ENCODE measurements around the gene MARVELD3.
"Not testable (repeated sequence)": the region's sequence is repeated elsewhere in the genome, so short reads cannot be mapped to it uniquely, and the experiment has no call there.

Gene MARVELD3

DNA sequence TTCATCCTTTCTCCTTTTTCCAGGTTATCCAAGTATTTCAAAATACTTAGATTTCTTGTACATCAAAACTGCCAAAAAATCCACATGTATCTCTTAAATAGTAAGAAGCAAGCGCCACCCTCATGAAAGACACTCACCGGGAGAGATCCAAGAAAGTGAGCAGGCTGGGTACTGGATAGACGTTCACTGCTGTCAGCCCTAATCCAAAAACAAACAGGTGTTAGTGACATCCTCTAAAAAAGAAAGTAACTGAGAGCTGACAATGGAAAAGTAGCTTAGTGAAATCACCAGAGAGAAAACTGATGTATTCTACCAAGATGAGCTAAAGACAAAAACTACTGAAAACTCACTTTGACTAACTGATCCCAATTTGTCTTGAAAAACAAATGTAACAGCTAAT, 46.1 kb downstream of the MARVELD3 start:
- DNase-seq (ENCODE audit: low read depth, low spot score), result no peak

DNA sequence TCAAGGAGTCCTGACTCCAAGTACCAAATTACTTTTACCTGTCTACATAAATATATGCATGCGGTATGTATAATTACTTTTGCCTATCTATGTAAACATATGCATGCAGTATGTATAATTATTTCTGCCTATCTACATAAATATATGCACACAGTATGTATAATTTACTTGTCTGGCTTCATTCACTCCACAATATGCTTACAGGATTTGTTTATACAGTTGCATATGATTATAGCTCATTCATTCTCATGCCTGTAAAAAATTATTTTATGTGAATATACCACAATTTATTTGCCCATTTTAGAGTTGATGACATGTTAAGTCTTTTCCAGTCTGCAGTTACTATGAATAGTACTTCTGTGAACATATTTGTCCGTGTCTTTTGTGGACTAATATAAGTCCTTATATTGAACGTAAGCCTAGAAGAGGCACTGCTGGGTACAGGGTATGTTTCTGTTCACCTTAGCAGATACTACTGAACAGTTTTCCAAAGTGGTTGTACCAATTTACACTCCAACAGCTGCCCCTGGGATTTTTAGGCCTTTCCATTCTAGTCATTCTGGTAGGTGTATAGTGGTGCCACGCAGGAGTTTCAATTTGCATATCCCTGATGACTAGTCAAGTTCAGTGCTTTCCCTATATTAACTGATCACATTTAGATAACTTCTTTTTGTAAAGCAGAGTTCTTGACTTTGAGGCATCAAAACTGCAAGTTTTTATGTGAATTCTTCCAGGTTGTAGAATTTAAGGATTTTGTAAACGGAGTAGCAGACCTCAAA, 47.0 kb downstream of the MARVELD3 start:
- no peak for DNase-seq (ENCODE audit: low read depth, low spot score)

DNA sequence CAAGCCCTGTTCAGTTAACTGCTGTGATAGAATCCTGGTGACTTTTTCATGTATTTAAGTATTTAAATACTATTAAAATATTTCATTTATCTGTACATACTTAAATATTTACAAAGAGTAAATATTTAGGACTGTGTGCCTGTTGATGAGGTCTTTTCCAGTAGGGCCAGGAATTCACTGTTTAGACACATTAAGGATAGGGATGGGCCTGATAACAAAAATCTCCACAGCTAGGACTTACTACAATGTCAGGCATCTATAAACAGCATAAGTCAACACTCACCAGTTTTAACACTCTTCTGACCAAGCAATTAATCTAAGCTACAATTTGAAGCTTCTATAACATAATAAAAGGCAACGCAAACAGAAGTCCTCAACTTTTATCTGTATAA, 47.6 kb downstream of the MARVELD3 start:
- no peak for DNase-seq (ENCODE audit: low read depth, low spot score)

DNA sequence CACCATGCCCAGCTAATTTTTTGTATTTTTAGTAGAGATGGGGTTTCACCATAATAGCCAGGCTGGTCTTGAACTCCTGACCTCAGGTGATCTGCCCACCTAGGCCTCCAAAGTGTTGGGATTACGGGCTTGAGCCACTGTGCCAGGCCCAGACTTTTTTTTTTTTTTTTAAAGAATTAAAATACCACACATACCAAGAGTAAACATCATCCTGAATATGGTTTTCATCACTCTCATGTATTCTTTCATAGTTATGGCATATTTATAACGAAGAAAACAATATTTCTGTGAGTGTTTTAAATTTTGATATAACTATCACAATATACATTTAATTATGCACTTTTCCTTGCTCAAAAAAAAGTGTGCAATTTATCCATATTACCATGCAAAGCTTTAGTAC, 48.2 kb downstream of the MARVELD3 start:
- DNase-seq (ENCODE audit: low read depth, low spot score), result no peak

DNA sequence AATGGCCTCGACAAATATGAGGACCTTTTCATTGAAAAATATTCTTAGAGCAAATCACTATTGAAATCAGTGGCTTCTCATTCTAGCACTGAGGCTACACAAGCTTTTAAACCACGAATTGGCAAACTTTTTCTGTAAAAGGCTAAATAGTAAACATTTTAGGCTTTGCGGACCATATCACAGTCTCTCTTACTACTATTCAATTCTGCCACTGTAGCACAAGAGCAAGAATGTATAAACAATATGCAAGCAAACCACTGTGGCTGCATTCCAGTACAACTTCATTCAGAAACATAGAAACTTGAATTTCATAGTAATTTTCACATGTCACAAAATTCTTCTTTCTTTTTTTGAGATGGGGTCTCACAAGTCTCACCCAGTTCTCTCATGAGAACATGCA, 49.4 kb downstream of the MARVELD3 start:
- DNase-seq (ENCODE audit: low read depth, low spot score), result no peak

DNA sequence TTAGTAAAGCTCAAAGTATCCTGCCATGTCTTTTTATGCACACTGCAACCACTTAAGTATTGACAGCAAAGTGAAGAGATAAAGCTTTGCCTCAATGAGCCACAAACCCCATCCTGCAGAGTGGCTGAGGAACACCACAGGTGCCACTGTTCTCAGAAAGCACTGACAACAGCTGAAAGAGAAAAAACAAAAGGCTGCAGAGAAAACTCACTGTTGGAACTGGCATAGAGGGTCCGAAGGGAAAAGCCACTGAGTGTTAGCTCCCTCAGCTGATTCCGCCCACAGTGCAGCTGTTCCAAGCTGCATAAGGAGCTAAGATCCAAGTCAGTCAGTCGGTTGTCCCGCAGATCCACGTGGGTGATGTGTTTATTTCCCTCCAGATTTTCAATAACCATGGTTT, 50.3 kb downstream of the MARVELD3 start:
- DNase-seq (ENCODE audit: low read depth, low spot score), result no peak

DNA sequence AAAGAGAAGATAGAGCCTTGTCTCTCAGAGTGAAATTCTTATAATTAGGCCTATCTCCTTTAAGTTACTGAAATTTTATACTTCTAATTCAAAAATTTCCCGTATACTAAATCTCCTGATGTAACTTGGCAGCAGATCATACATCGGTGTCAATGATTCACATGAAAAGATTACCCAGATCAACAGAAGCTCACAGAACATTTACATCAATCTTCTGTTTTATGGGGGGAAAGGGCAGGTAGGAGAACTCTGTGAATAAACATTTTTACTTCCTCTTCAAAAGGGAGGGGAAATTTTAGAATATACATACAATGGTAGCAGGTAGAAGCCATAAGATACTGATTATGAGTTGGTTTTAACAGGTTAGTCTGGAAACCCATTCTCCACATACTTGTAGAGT, 55.4 kb downstream of the MARVELD3 start:
- DNase-seq (ENCODE audit: low read depth, low spot score), result no peak

DNA sequence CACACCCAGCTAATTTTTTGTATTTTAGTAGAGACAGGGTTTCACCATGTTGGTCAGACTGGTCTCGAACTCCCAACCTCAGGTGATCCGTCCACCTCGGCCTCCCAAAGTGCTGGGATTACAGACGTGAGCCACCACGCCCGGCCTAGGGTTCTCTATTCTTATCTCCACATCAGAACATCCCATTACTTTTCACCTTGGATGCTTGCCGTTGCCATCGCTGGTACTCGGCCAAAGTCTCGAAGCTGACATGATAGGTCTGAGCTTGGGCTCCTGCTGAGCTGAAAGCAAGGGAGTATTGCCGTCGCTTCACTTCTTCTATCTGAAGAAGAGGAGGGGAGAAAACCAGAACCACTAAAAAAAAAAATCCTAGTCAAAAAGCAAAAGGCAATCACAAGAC, 58.3 kb downstream of the MARVELD3 start:
- DNase-seq (ENCODE audit: low read depth, low spot score), result not testable (repeated sequence)
